ENCODE measurements around the gene SPOP. TPM values are rescaled to one million over a fixed set of nuclear protein-coding genes. Genes with fewer than 3 reads are reported as not detected.
A peak's percentile ranks its signal among the peaks of the same experiment; 100 is the strongest.

The SPOP gene
- total RNA-seq, 1 donor from 2014 or later = 58.0 TPM

- H3K4me3 Mint-ChIP-seq (ENCODE audit: low read depth) = no peak overlapping the region
- H3K9me3 Mint-ChIP-seq (ENCODE audit: low read depth) = no peaks in the 10 kb centered on the region
- H3K27ac Mint-ChIP-seq = no peak overlapping the region
- H3K27me3 Mint-ChIP-seq = no peaks in the 10 kb centered on the region
- no peak for TF ChIP-seq CTCF (IDR thresholded peaks at IDR 0.05; ENCODE audit: unreplicated experiment)
- no peak for DNase-seq (ENCODE audit: low spot score, unreplicated experiment)
- H3K36me3 Mint-ChIP-seq (ENCODE audit: insufficient read depth) = peaks cover 13% of the 10 kb centered on the region
- peaks cover 6% of the 10 kb centered on the region for H3K4me1 Mint-ChIP-seq (ENCODE audit: low read depth)
Observed at GRCh38 chr17:49621420-49621819, 56.5 kb downstream of the SPOP start.

- no peaks in the 10 kb centered on the region for H3K9me3 Mint-ChIP-seq (ENCODE audit: low read depth)
- no peak for TF ChIP-seq CTCF (IDR thresholded peaks at IDR 0.05; ENCODE audit: unreplicated experiment)
- peaks cover 17% of the 10 kb centered on the region for H3K36me3 Mint-ChIP-seq (ENCODE audit: insufficient read depth)
- H3K4me1 Mint-ChIP-seq (ENCODE audit: low read depth) = peaks cover 6% of the 10 kb centered on the region
- H3K4me3 Mint-ChIP-seq (ENCODE audit: low read depth) = no peak overlapping the region
- no peak for DNase-seq (ENCODE audit: low spot score, unreplicated experiment)
- H3K27me3 Mint-ChIP-seq = no peaks in the 10 kb centered on the region
- peak overlapping the region; percentile 29 for H3K27ac Mint-ChIP-seq
Observed at GRCh38 chr17:49618028-49618611, 59.8 kb downstream of the SPOP start.

GRCh38 chr17:49616601-49617131 lies 61.2 kb downstream of the SPOP start:
- Mint-ChIP-seq H3K4me3 (ENCODE audit: low read depth) (no peak overlapping the region), H3K9me3 (ENCODE audit: low read depth) (no peaks in the 10 kb centered on the region), H3K27me3 (no peaks in the 10 kb centered on the region), H3K36me3 (ENCODE audit: insufficient read depth) (peaks cover 11% of the 10 kb centered on the region), H3K27ac (no peak overlapping the region), H3K4me1 (ENCODE audit: low read depth) (peaks cover 6% of the 10 kb centered on the region)
- DNase-seq (ENCODE audit: low spot score, unreplicated experiment) = no peak
- TF ChIP-seq CTCF (IDR thresholded peaks at IDR 0.05; ENCODE audit: unreplicated experiment) = no peak

- Mint-ChIP-seq H3K27me3 (no peaks in the 10 kb centered on the region), H3K9me3 (ENCODE audit: low read depth) (no peaks in the 10 kb centered on the region), H3K4me3 (ENCODE audit: low read depth) (no peak overlapping the region), H3K36me3 (ENCODE audit: insufficient read depth) (peaks cover 9% of the 10 kb centered on the region), H3K4me1 (ENCODE audit: low read depth) (peaks cover 6% of the 10 kb centered on the region), H3K27ac (no peak overlapping the region)
- DNase-seq (ENCODE audit: low spot score, unreplicated experiment) = no peak
- TF ChIP-seq CTCF (IDR thresholded peaks at IDR 0.05; ENCODE audit: unreplicated experiment) = peak; percentile 11
Observed at GRCh38 chr17:49616086-49616485, 61.8 kb downstream of the SPOP start.

- H3K27ac Mint-ChIP-seq = no peak overlapping the region
- peaks cover under 1% of the 10 kb centered on the region for H3K4me1 Mint-ChIP-seq (ENCODE audit: low read depth)
- H3K4me3 Mint-ChIP-seq (ENCODE audit: low read depth) = no peak overlapping the region
- TF ChIP-seq CTCF (IDR thresholded peaks at IDR 0.05; ENCODE audit: unreplicated experiment) = no peak
- no peaks in the 10 kb centered on the region for H3K27me3 Mint-ChIP-seq
- no peaks in the 10 kb centered on the region for H3K9me3 Mint-ChIP-seq (ENCODE audit: low read depth)
- DNase-seq (ENCODE audit: low spot score, unreplicated experiment) = no peak
- H3K36me3 Mint-ChIP-seq (ENCODE audit: insufficient read depth) = peaks cover 17% of the 10 kb centered on the region
Observed at GRCh38 chr17:49613182-49613800, 64.6 kb downstream of the SPOP start.
